T-helper 17 cell (primary cell): Measurements from ENCODE around the gene GJC2. TPM values are rescaled to one million over a fixed set of nuclear protein-coding genes. Genes with fewer than 3 reads are reported as not detected.

Experiments used
- ATAC-seq: fragments of 150-1000 bp; cut with Tn5 transposase; 2 replicates; pipeline ENCODE4 v1.10.0; 2021; ENCODE audit warnings: mild to moderate bottlenecking, moderate library complexity
- DNase-seq, 3 donors: peaks; one replicate each; pipeline versions ENCODE4 v3.0.0 to v3.0.0-alpha.2; 2020 to 2021
- H3K9me3 ChIP-seq: one replicate; pipeline ENCODE4 v1.7.0; 2013; ENCODE audit warnings: low read length, mild to moderate bottlenecking; ENCODE audit not compliant: control insufficient read depth, poor library complexity, severe bottlenecking
- H3K27ac Mint-ChIP-seq: one replicate; pipeline ENCODE4 v1.8.0; 2022; ENCODE audit warnings: mild to moderate bottlenecking, moderate library complexity, mixed read lengths
- H3K27me3 Mint-ChIP-seq: one replicate; pipeline ENCODE4 v1.8.0; 2022; ENCODE audit warnings: mixed read lengths
- H3K36me3 Mint-ChIP-seq: one replicate; pipeline ENCODE4 v1.8.0; 2022; ENCODE audit warnings: low read depth, mixed read lengths
- H3K4me1 Mint-ChIP-seq: one replicate; pipeline ENCODE4 v1.8.0; 2022; ENCODE audit warnings: mild to moderate bottlenecking, mixed read lengths
- H3K4me3 Mint-ChIP-seq: one replicate; pipeline ENCODE4 v1.8.0; 2022; ENCODE audit warnings: mild to moderate bottlenecking, moderate library complexity, mixed read lengths
- total RNA-seq, 4 donors: library from RNA in 2 of 4; stranded (reverse) in 2 of 4; gene quantifications; one replicate each; pipeline ENCODE4 v1.2.3 and lab custom pipeline; 2022 to 2026

Gene GJC2
- total RNA-seq, 2 donors from 2014 or later, result 0.94 to 1.9 TPM

GRCh38 chr1:228194921-228195812 lies 45.4 kb downstream of the GJC2 start:
- H3K27me3 Mint-ChIP-seq, result no peaks in the 10 kb centered on the region
- ATAC-seq, result no peak

DNA sequence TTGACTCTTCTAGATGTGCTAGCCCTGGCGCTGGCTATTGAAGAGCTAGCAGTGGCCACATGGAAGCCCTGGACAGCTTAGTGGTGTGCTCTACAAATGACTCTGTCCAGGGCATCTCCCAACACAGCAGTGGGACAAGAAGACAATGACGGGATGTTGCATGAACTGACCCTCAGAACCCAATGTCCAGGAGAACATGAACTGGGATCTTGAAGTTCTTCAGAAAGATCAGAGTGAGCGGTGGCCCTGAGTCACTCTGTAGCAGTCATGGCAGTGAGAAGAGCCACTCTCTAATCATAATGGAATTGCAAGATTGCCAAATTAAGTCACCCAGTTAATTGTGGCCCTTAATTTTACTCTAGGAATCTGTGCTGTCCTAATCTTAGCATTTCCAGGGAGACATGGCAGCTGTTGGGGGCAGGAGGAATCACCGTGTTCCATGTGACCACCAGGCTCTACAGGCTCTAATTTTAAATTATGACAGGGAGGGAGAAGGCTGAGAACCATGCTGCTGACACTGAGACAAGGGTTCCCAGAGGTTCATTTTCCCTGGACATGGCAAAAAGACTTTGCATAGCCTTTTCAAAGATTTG lies 47.9 kb downstream of the GJC2 start:
- H3K27me3 Mint-ChIP-seq, result no peaks in the 10 kb centered on the region
- peaks cover 11% of the 10 kb centered on the region for H3K36me3 Mint-ChIP-seq
- ATAC-seq, result no peak
- no peak overlapping the region for H3K4me3 Mint-ChIP-seq
- H3K4me1 Mint-ChIP-seq, result peaks cover 7% of the 10 kb centered on the region
- H3K27ac Mint-ChIP-seq, result no peak overlapping the region
- no peaks in the 10 kb centered on the region for H3K9me3 ChIP-seq
- no peak for DNase-seq

More at GRCh38 chr1:228194921-228195812, 45.4 kb downstream of the GJC2 start:
- Mint-ChIP-seq H3K4me3 (no peak overlapping the region), H3K4me1 (peaks cover 10% of the 10 kb centered on the region), H3K27ac (no peak overlapping the region), H3K36me3 (peaks cover 11% of the 10 kb centered on the region)
- no peaks in the 10 kb centered on the region for H3K9me3 ChIP-seq
- DNase-seq, result no peak

DNA sequence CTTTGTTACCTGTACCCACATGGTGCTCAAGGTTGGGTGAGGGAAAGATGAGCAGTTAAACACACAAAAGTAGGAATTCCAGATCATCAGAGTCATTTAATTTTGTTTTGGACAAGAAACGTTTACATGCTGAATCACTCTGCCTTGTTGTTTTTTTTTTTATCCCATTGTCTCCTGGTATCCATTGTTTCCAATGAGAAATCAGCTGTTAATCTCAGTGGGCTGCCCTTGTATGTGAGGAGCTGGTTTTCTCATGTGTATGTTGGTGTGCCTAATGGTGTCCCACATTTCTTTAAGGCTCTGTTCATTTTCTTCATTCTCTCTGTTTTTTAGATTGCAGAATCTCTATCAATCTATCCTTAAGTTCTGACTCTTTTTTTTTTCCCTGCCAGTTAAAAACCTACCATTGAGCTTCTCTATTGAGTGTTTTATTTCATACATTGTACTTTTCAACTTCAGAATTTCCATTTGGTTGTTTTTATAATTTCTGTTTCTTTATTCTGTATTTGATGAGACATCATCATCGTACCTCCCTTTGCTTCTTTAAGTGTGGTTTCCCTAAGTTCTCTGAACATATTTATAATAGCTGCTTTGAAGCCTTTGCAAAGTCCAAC lies 49.4 kb downstream of the GJC2 start:
- DNase-seq, result no peak
- H3K4me1 Mint-ChIP-seq, result peaks cover 5% of the 10 kb centered on the region
- H3K4me3 Mint-ChIP-seq, result no peak overlapping the region
- H3K9me3 ChIP-seq, result no peaks in the 10 kb centered on the region
- H3K27ac Mint-ChIP-seq, result no peak overlapping the region
- no peak for ATAC-seq
- peaks cover 11% of the 10 kb centered on the region for H3K36me3 Mint-ChIP-seq
- H3K27me3 Mint-ChIP-seq, result no peaks in the 10 kb centered on the region

DNA sequence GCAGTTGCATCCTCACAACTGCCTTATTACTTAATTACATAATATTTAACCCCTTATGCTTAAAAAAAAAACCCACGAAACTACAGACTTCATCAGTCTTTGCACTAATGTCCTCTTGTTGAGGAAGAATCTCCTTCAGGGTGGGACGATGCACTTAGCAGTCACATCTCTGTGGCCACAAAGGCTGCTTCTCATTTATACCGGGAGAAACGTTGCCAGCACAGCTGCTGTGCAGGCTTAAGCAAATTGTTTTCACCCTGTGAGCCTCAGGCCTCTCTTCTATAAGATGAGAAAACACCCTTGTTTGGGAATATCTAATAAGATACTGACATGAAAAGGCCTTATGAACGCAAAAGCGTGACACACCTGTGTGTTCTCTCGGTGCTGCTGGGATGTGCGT lies 55.2 kb downstream of the GJC2 start:
- ATAC-seq (no peak), DNase-seq (no peak)
- Mint-ChIP-seq H3K4me3 (no peak overlapping the region), H3K27ac (no peak overlapping the region), H3K4me1 (no peaks in the 10 kb centered on the region), H3K27me3 (no peaks in the 10 kb centered on the region), H3K36me3 (no peaks in the 10 kb centered on the region)
- H3K9me3 ChIP-seq, result no peaks in the 10 kb centered on the region

DNA sequence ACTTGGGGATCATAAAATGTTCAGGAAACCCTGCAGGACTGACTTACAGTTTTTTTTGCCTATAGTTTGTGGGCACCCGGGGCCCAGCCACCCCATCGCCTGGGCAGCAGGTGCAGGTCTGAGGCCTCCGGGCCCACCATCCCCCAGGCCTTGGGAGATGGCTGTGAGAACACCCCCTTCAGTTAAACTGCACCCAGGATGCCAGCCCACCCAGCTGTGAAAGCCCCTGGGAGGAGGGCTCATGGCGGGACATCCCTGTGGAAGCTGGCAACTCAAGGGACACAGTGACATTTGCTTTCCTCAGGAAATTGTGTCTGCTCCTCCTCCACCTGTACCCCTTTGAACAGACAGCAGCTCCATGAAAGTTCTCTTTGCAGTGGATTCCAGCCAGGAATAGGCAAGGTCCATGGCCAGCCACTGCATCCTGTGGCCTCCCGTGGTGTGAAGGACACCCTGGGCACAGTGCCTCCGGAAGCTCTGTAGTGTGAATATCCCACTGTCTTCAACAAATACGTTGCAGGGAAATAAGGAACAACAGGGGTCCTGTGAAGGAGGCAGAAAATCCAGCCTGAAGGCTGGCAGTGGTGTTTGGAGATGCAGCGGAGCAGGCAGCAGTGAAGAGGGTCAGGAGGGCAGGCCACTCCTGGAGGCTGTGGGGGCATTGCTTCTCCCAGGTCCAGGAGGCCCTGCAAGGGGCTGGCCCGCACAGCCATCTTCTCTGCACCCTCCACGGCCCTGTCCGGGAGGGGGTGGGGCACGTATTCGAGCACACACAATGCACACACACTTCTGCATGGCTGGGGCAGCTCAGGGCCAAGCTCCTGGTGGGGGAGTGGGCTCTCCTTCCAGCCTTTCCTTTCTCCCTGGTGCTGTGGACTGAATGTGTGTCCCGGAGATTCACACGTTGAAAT lies 56.1 kb downstream of the GJC2 start:
- Mint-ChIP-seq H3K27ac (no peak overlapping the region), H3K36me3 (no peaks in the 10 kb centered on the region), H3K4me3 (no peak overlapping the region), H3K4me1 (no peaks in the 10 kb centered on the region), H3K27me3 (no peaks in the 10 kb centered on the region)
- no peaks in the 10 kb centered on the region for H3K9me3 ChIP-seq
- DNase-seq (no peak), ATAC-seq (no peak)

- no peaks in the 10 kb centered on the region for H3K9me3 ChIP-seq
- no peak for DNase-seq
- no peak overlapping the region for H3K27ac Mint-ChIP-seq
- no peak overlapping the region for H3K4me3 Mint-ChIP-seq
- no peaks in the 10 kb centered on the region for H3K4me1 Mint-ChIP-seq
- no peak for ATAC-seq
- H3K36me3 Mint-ChIP-seq, result no peaks in the 10 kb centered on the region
- no peaks in the 10 kb centered on the region for H3K27me3 Mint-ChIP-seq
These were observed 57.0 kb downstream of the GJC2 start for GRCh38 chr1:228206582-228207351.

DNA sequence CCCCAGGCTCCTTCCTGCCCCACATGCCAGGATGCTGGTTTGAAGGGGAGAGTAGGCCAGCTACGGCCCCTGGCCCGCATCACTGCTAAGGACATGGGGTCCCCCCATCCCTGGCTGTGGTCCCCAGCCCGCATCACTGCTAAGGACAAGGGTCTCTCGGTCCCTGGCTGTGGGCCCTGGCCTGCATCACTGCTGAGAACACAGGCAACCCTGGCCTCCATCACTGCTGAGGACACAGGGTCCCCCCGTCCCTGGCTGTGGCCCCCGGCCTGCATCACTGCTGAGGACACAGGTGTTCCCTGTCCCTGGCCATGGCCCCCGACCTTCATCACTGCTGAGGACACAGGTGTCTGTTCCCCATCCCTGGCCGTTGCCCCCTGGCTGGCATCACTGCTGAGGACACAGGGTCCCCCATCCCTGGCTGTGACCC lies 57.7 kb downstream of the GJC2 start:
- no peaks in the 10 kb centered on the region for H3K9me3 ChIP-seq
- no peak for ATAC-seq
- no peak overlapping the region for H3K27ac Mint-ChIP-seq
- H3K27me3 Mint-ChIP-seq, result no peaks in the 10 kb centered on the region
- H3K36me3 Mint-ChIP-seq, result no peaks in the 10 kb centered on the region
- no peak overlapping the region for H3K4me3 Mint-ChIP-seq
- H3K4me1 Mint-ChIP-seq, result no peaks in the 10 kb centered on the region
- no peak for DNase-seq

DNA sequence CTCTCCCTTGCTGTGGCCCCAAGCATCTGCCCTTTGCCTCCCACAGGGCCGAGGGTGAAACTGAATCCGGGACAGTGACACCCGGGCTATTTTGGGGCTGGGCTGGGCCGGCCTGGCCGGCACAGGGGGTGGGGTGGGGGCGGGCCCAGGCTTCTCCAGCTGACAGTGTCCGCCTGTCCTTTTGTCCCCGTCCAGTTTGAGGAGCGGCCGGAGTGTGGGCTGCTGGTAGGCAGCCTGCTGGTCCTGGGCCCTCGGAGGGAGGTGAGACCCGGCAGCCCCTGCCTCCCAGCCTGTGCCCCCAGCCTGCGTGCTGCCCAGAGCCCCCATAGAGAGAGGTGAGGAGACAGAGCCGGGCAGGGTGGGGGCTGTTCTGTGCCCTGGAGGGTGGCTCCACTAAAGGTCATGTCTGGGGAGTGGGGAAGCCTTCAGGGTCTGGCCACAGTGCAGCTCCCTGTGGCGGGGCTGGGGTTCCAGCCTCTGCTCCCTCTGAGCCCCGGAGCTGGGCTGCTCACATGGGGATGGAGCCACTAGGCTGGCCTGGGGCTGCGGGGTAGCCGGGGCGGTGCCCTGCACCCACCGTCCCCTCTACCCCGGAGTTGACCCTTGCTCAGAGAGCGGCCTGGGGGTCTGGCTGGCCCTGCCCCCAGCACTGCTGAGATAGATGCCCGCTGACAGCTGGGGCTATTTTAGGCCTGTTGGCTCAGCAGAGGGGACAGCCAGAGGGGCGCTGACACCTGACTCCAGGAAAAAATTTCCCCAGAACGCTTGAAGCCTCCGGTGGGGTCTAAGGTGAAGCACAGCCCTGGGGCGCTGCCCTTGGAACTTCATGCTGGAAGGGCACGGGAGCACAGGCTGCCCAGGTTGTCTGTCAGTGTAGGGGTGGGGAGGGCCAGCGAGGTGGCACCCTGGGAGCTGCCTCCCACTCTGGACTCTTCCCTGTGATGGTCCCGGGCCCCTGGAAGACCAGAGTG lies 58.4 kb downstream of the GJC2 start, which contains the start of gene OBSCN:
TSS of gene OBSCN (plus strand) at position 194 of the 971 bp plus-strand sequence. CDS start 3,740 bp downstream, outside the sequence.
- no peak for ATAC-seq
- DNase-seq, result no peak
- no peaks in the 10 kb centered on the region for H3K4me1 Mint-ChIP-seq
- no peak within 1 kb of the TSS for H3K27ac Mint-ChIP-seq
- no peaks in the 10 kb centered on the region for H3K9me3 ChIP-seq
- H3K27me3 Mint-ChIP-seq, result no peaks in the 10 kb centered on the region
- H3K36me3 Mint-ChIP-seq, result no peaks in the 10 kb centered on the region
- H3K4me3 Mint-ChIP-seq, result no peak within 1 kb of the TSS

DNA sequence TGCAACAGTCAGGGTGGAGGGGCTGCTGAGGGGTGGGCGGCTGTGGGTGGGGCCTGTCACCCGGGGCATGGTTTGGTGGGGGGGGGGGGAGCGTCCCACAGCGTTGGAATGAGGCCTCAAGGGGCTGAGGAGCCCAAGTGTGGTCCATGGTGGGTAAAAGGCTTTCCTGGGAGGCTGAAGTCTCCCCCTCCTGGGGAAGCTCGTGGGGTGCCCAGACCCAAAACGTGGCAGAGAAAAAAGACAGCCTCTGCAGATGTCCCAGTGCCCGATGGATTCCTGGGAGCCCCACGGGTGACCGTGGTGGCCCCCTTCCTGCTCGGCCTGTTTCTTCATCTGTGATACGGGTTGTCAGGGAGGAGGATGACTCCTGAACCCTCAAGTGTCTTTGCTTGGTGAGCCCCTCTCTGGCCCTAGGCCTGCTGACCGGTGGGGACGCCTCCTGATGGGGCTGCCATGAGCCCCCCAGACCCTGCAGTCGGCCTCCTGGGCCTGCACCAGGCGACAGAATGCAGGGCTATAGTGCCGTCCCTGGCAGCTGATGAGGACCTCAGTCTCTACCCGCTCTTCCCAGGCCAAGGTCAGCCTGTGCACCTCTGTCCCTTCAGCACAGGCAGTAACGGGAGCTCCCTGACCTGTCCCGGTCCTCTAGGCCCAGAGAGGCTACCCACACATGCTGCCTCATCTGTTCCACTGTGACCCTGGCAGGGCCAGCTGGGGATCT lies 59.3 kb downstream of the GJC2 start:
- Mint-ChIP-seq H3K27ac (no peak overlapping the region), H3K27me3 (no peaks in the 10 kb centered on the region), H3K36me3 (no peaks in the 10 kb centered on the region), H3K4me3 (no peak overlapping the region), H3K4me1 (peaks cover 2% of the 10 kb centered on the region)
- DNase-seq (no peak), ATAC-seq (no peak)
- no peaks in the 10 kb centered on the region for H3K9me3 ChIP-seq
